Measurements from ENCODE around the gene TRPC4AP. TPM values are rescaled to one million over a fixed set of nuclear protein-coding genes. Genes with fewer than 3 reads are reported as not detected.

Gene TRPC4AP
- total and polyA plus RNA-seq, 2 donors = 24.6 to 57.3 TPM

DNA sequence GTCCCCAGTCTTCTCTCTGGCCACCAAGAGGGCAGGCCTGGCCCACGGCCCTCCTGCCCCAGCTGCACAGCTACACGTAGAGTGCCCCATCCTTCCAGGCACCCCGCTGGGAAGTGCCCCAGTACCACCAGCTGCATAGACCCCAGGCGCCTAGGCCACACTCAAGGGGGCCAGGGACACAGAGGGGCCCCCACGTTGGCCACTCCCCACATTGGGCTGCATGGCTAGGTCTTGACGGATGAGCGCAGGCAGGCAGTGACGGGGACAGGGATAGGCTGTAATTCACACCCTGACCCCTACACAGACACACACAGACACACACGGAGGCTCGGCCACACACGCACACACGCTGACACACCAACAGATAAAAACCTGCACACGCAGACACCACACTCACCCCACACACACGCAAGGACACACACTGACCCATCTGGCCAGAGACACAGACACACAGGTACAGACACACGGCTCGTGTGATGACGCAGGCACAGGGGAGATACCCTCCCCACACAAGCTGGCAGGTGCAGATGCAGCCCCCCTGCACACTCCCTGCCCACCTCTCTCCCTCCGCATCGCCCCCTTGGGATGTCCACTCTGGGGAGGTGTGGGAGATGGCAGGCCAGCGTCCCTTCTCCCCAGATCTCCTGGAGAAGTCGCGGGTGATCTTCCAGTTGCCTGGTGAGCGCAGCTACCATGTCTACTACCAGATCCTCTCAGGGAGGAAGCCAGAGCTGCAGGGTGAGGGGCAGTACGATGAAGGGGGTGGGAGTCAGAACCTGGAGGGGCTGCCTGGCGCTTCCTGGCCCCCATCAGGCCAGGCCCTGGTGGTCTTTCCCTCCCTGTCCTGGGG is 106.9 kb downstream of the TRPC4AP start:
- no peak overlapping the region for H3K4me3 ChIP-seq (ENCODE audit: low read length in 2 of 2)
- no peak overlapping the region for H3K27ac ChIP-seq (ENCODE audit: low read depth in 1 of 2, low read length in 1 of 2)
- 84% methylated on average over 25 of the region's 25 CpGs for WGBS
- H3K27me3 ChIP-seq (ENCODE audit: control insufficient read depth in 2 of 2, insufficient read depth in 1 of 2, low read length in 1 of 2) = peaks cover 0 to 47% of the 10 kb centered on the region in 2 donors
- DNase-seq (ENCODE audit: low read depth in 6 of 9, low spot score in 9 of 9) = no peak
- no peaks in the 10 kb centered on the region for H3K9me3 ChIP-seq (ENCODE audit: control insufficient read depth in 2 of 2, insufficient read depth in 1 of 2, low read length in 1 of 2)
- H3K36me3 ChIP-seq (ENCODE audit: control insufficient read depth in 2 of 2, insufficient read depth in 2 of 2, low read length in 1 of 2) = peaks cover 0 to 4% of the 10 kb centered on the region in 2 donors
- peaks cover 0 to 2% of the 10 kb centered on the region in 2 donors for H3K4me1 ChIP-seq (ENCODE audit: control insufficient read depth in 2 of 2, insufficient read depth in 2 of 2, low read length in 2 of 2)

DNA sequence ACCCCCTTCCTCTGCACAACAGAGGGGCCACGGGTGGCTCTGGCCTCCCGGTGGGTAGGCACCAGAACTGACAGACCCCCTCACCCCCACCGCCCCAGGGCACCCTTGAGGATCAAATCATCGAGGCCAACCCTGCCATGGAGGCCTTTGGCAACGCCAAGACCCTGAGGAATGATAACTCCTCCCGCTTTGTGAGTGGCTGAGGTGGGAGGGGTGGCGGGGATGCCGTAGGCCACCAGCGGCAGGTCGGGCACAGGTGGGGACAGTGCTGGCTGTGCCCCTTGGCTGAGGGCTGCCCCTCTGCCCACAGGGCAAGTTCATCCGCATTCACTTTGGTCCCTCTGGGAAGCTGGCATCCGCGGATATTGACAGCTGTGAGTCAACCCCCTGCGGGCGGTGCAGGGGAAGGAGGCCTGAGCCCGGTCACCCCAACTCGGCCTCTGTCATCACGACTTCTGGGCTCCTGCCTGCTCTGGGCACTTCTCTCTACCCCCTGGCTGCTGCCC is 107.8 kb downstream of the TRPC4AP start:
- Histone ChIP-seq H3K27me3 (ENCODE audit: control insufficient read depth in 2 of 2, insufficient read depth in 1 of 2, low read length in 1 of 2) (peaks cover 0 to 49% of the 10 kb centered on the region in 2 donors), H3K9me3 (ENCODE audit: control insufficient read depth in 2 of 2, insufficient read depth in 1 of 2, low read length in 1 of 2) (no peaks in the 10 kb centered on the region), H3K4me1 (ENCODE audit: control insufficient read depth in 2 of 2, insufficient read depth in 2 of 2, low read length in 2 of 2) (peaks cover 0 to 2% of the 10 kb centered on the region in 2 donors), H3K27ac (ENCODE audit: low read depth in 1 of 2, low read length in 1 of 2) (no peak overlapping the region), H3K4me3 (ENCODE audit: low read length in 2 of 2) (no peak overlapping the region), H3K36me3 (ENCODE audit: control insufficient read depth in 2 of 2, insufficient read depth in 2 of 2, low read length in 1 of 2) (no peaks in the 10 kb centered on the region)
- DNase-seq (ENCODE audit: low read depth in 6 of 9, low spot score in 9 of 9) = no peak
- whole genome bisulfite sequencing = 85% methylated on average over 18 of the region's 18 CpGs

DNA sequence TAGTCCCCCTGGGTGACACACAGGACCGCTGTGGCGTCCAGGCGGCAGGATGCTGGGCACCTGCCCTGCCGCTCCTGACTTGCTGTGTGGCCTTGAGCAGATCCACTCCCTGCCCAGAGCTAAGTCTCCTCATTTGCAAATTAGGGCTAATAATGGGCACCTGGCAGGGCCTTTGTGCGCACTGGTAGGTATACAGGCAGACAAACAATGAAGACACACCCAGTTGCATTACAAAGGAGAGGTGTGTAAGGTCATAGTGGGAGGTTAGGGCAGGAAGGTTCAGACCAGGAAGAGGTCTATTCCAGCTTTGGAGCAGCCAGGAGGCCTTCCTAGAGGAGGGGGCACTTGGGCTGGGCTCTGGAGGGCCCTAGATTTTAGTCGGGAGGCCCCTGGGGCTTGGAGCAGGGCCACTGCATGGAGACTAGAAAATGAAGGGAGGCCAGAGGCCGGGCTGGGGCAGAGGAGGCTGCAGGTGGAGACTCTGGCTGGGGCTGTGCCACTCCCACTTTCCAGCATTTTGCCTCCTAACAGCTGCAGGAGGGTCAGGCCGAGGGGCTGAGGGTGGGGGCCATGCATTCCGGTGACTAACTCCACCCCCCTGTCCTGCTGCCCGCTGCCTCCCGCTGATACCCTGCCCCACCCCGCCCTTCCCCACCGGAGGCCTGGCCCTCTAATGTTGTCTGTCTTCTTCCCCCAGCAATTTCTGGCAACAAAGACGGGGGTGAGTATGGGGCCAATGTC is 108.4 kb downstream of the TRPC4AP start:
- Histone ChIP-seq H3K4me3 (ENCODE audit: low read length in 2 of 2) (no peak overlapping the region), H3K9me3 (ENCODE audit: control insufficient read depth in 2 of 2, insufficient read depth in 1 of 2, low read length in 1 of 2) (no peaks in the 10 kb centered on the region), H3K36me3 (ENCODE audit: control insufficient read depth in 2 of 2, insufficient read depth in 2 of 2, low read length in 1 of 2) (no peaks in the 10 kb centered on the region), H3K27ac (ENCODE audit: low read depth in 1 of 2, low read length in 1 of 2) (no peak overlapping the region), H3K27me3 (ENCODE audit: control insufficient read depth in 2 of 2, insufficient read depth in 1 of 2, low read length in 1 of 2) (peaks cover 0 to 49% of the 10 kb centered on the region in 2 donors), H3K4me1 (ENCODE audit: control insufficient read depth in 2 of 2, insufficient read depth in 2 of 2, low read length in 2 of 2) (peaks cover 0 to 2% of the 10 kb centered on the region in 2 donors)
- DNase-seq (ENCODE audit: low read depth in 6 of 9, low spot score in 9 of 9) = no peak
- WGBS = 48% methylated on average over 14 of the region's 14 CpGs

DNA sequence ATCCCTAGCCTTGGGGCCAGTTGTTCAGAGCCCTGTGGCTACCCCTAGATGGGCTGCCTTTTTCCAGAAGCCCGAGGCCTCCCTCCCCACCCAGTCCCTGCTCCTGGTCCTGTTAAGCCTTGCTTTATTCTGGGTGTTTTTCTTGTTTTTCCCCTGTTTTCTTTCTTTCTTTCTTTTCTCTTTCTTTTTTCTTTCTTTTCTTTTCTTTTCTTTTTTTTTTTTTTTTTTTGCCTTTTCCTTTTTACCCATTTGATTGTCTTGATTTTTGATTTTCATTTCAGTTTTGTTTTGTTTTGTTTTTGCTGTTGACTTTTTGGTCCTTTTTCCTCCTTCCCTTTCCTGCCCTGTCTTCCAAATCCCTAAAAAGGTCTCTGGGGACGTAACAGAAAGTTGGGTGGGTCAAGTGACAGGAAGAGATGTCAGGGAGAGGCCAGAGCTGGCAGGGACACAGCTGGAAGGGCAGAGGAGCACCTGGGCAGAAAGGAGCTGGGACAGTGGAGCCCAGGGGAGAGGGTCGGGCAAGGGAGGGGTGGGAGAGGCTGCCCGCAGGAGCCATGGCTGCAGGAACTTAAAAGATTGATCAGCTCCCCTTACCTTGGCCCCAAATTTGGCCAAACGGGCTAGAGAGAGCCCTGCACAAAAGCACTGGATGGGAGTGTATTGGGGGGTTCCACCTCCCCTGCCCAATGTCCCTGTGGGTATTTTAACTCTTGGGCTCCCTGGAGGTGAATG is 109.4 kb downstream of the TRPC4AP start:
- no peaks in the 10 kb centered on the region for H3K9me3 ChIP-seq (ENCODE audit: control insufficient read depth in 2 of 2, insufficient read depth in 1 of 2, low read length in 1 of 2)
- peaks cover 0 to 2% of the 10 kb centered on the region in 2 donors for H3K4me1 ChIP-seq (ENCODE audit: control insufficient read depth in 2 of 2, insufficient read depth in 2 of 2, low read length in 2 of 2)
- no peaks in the 10 kb centered on the region for H3K36me3 ChIP-seq (ENCODE audit: control insufficient read depth in 2 of 2, insufficient read depth in 2 of 2, low read length in 1 of 2)
- H3K4me3 ChIP-seq (ENCODE audit: low read length in 2 of 2) = no peak overlapping the region
- 50% methylated on average over 5 of the region's 5 CpGs for whole genome bisulfite sequencing
- no peak overlapping the region for H3K27ac ChIP-seq (ENCODE audit: low read depth in 1 of 2, low read length in 1 of 2)
- peaks cover 0 to 49% of the 10 kb centered on the region in 2 donors for H3K27me3 ChIP-seq (ENCODE audit: control insufficient read depth in 2 of 2, insufficient read depth in 1 of 2, low read length in 1 of 2)
- no peak for DNase-seq (ENCODE audit: low read depth in 6 of 9, low spot score in 9 of 9)

DNA sequence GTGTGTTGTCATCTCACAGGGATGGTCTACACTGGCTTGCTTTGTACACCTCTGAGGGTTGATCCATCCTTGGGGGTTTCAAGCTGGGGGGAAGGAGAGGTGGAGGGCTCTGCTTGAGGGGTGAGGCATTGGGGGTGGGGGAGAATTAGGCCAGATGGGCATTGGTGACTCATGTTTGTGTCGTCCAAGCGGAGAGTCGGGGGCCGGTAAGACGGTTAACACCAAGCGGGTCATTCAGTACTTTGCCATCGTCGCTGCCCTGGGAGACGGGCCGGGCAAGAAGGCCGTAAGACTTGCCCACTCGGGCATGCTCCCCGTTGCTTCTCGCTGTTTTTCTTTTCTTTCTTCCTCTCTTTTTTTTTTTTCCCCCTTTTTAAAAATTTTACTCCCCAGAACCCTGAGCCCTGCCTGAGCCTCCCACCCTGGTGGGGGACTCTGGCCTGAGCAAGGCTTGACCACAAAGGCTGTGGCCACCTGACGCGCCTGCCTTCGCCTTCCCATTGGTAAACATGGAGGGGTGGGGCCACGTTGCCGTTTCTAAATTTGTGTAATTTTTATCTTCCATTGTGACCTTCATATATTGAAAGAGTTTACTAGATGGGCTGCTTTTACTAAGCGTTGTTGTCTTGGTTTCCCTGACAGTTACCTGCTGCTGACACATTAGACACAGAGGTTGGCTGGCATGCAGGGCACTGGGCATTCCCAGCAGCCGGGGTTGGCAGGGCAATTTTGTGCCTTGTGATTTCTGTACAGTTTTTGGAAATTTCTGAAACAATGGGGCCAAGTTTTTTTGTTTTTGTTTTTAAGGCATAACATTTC is 110.1 kb downstream of the TRPC4AP start:
- WGBS = 94% methylated on average over 21 of the region's 21 CpGs
- H3K9me3 ChIP-seq (ENCODE audit: control insufficient read depth in 2 of 2, insufficient read depth in 1 of 2, low read length in 1 of 2) = no peaks in the 10 kb centered on the region
- H3K4me1 ChIP-seq (ENCODE audit: control insufficient read depth in 2 of 2, insufficient read depth in 2 of 2, low read length in 2 of 2) = no peaks in the 10 kb centered on the region
- DNase-seq (ENCODE audit: low read depth in 6 of 9, low spot score in 9 of 9) = no peak
- no peak overlapping the region for H3K27ac ChIP-seq (ENCODE audit: low read depth in 1 of 2, low read length in 1 of 2)
- H3K4me3 ChIP-seq (ENCODE audit: low read length in 2 of 2) = no peak overlapping the region
- H3K36me3 ChIP-seq (ENCODE audit: control insufficient read depth in 2 of 2, insufficient read depth in 2 of 2, low read length in 1 of 2) = no peaks in the 10 kb centered on the region
- H3K27me3 ChIP-seq (ENCODE audit: control insufficient read depth in 2 of 2, insufficient read depth in 1 of 2, low read length in 1 of 2) = peaks cover 0 to 54% of the 10 kb centered on the region in 2 donors

DNA sequence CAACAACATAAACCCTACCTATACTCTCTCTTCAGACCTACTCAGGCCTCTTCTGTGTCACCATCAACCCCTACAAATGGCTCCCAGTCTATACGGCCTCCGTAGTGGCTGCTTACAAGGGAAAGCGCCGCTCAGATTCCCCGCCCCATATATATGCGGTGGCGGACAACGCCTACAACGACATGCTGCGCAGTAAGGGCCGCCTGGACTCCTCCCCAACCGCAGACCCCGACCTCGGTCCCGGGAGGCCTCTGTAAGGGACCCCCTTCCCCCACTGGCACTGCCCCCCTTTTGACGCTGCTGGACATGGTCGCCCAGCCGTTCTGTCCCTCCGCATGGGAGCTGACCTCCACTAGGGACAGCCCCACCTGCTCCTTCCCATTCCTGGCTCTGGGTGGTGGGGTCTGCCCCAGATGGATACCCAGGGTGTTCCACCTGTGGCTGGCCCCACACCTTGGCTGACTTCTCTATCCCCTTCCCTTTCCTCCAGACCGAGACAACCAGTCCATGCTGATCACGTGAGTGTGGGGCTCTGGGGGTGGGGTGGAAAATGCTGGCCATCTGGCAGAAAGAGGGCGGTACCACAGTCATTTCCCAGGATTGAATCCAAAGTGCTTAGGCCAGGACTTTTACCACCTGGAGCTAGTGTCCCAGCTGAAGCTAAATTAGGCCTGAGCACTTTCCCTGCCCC is 111.9 kb downstream of the TRPC4AP start:
- H3K27ac ChIP-seq (ENCODE audit: low read depth in 1 of 2, low read length in 1 of 2) = no peak overlapping the region
- DNase-seq (ENCODE audit: low read depth in 6 of 9, low spot score in 9 of 9) = no peak
- H3K27me3 ChIP-seq (ENCODE audit: control insufficient read depth in 2 of 2, insufficient read depth in 1 of 2, low read length in 1 of 2) = peaks cover 0 to 42% of the 10 kb centered on the region in 2 donors
- H3K4me3 ChIP-seq (ENCODE audit: low read length in 2 of 2) = no peak overlapping the region
- no peaks in the 10 kb centered on the region for H3K36me3 ChIP-seq (ENCODE audit: control insufficient read depth in 2 of 2, insufficient read depth in 2 of 2, low read length in 1 of 2)
- peaks cover 0 to 17% of the 10 kb centered on the region in 2 donors for H3K4me1 ChIP-seq (ENCODE audit: control insufficient read depth in 2 of 2, insufficient read depth in 2 of 2, low read length in 2 of 2)
- H3K9me3 ChIP-seq (ENCODE audit: control insufficient read depth in 2 of 2, insufficient read depth in 1 of 2, low read length in 1 of 2) = no peaks in the 10 kb centered on the region
- 95% methylated on average over 22 of the region's 22 CpGs for WGBS

DNA sequence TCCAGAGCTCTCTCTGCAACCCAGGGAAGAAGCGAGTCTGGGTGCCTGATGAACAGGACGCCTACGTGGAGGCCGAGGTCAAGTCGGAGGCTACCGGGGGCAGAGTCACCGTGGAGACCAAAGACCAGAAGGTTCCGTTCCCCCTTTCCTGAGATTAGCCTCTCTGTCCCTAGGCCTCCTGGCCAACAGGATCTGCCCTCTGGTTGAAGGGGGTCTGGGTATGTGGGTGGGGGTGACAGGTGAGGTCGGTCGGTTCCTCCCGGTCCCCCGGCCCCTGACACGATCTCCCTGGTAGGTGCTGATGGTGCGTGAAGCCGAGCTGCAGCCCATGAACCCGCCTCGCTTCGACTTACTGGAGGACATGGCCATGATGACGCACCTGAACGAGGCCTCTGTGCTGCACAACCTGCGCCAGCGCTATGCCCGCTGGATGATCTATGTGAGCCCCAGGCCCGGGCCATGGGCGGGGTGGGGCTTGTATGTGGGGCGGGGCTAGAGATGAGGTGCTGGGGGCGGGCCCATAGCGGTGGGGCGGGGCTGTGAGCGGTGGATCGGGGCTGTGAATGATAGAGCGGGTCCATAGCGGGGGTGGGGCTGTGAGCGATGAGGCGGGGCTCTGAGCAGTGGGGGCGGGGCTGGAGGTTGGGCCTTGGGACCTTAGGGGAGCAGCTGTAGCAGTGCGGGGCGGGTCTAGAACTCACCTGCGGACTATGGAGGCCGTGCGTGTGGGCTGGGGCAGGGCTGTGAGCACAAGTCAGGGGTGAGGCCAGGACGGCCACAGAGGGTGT is 113.0 kb downstream of the TRPC4AP start:
- Histone ChIP-seq H3K36me3 (ENCODE audit: control insufficient read depth in 2 of 2, insufficient read depth in 2 of 2, low read length in 1 of 2) (no peaks in the 10 kb centered on the region), H3K27me3 (ENCODE audit: control insufficient read depth in 2 of 2, insufficient read depth in 1 of 2, low read length in 1 of 2) (peaks cover 0 to 30% of the 10 kb centered on the region in 2 donors), H3K4me1 (ENCODE audit: control insufficient read depth in 2 of 2, insufficient read depth in 2 of 2, low read length in 2 of 2) (peaks cover 0 to 21% of the 10 kb centered on the region in 2 donors), H3K27ac (ENCODE audit: low read depth in 1 of 2, low read length in 1 of 2) (no peak overlapping the region), H3K4me3 (ENCODE audit: low read length in 2 of 2) (no peak overlapping the region), H3K9me3 (ENCODE audit: control insufficient read depth in 2 of 2, insufficient read depth in 1 of 2, low read length in 1 of 2) (no peaks in the 10 kb centered on the region)
- DNase-seq (ENCODE audit: low read depth in 6 of 9, low spot score in 9 of 9) = no peak
- WGBS = 82% methylated on average over 42 of the region's 42 CpGs

Measured in thymus (tissue), 11 donors.